K562 (cell line): ENCODE results near the gene WWP2. TPM values are rescaled to one million over a fixed set of nuclear protein-coding genes. Genes with fewer than 3 reads are reported as not detected.
"Not testable (repeated sequence)": the region's sequence is repeated elsewhere in the genome, so short reads cannot be mapped to it uniquely, and the experiment has no call there.

Experiments used
- ATAC-seq: fragments of 200-7000 bp; cut with Tn5 transposase; 3 replicates; pipeline ENCODE4 v1.9.1; 2020; ENCODE audit warnings: moderate library complexity
- BruUV-seq: library from RNA; stranded (reverse); fragments of 400-500 nt; replicated peaks from 2 replicates; lab custom pipeline; 2021; lab: Mats Ljungman, UMichigan
- CTCF ChIA-PET: fragments of 300-600 bp; formaldehyde crosslinking; extraction: SDS; loops from one replicate; lab custom pipeline; 2021; ENCODE audit warnings: low intra/inter-chr PET ratio; lab: Yijun Ruan, JAX
- POLR2A ChIA-PET: fragments of 300-600, 350-650 bp; sonication (Branson Sonifier 250); formaldehyde crosslinking; extraction: SDS; loops from one replicate; lab custom pipeline; 2021; ENCODE audit warnings: antibody characterized with exemption, inconsistent platforms; lab: Yijun Ruan, JAX
- DNase-seq, 4 experiments: peaks; one replicate each; pipeline versions ENCODE4 v3.0.0 to v3.0.0-alpha.2; 2011 to 2018; ENCODE audit warnings: low spot score in 3 of 4, mixed read lengths in 3 of 4; ENCODE audit errors: extremely low read depth in 1 of 4
- FAIRE-seq: peaks from 2 replicates; lab custom pipeline; 2011; peaks lifted over from hg19 to GRCh38; lab: Jason Lieb, UNC
- H2AFZ ChIP-seq: 2 replicates; pipeline ENCODE4 v1.6.0; 2011; ENCODE audit warnings: low read depth, low read length, control low read depth, inconsistent platforms
- H3K27ac ChIP-seq: fragments of 200-600 bp; 3 replicates; pipeline ENCODE4 v1.8.0; 2011; ENCODE audit warnings: low read depth, mild to moderate bottlenecking, control low read depth, inconsistent platforms, low read length, moderate library complexity, mixed read lengths; ENCODE audit errors: extremely low read depth
- H3K27me3 ChIP-seq, 2 experiments: fragments of 300-600 bp in 1 of 2; 2 replicates in 1 of 2; 3 replicates in 1 of 2; pipeline versions ENCODE4 v1.6.0 to v1.8.0; 2011; ENCODE audit warnings: inconsistent platforms in 2 of 2, low read length in 2 of 2, mild to moderate bottlenecking in 1 of 2, mixed read lengths in 1 of 2, moderate library complexity in 1 of 2; ENCODE audit not compliant: control insufficient read depth in 2 of 2, insufficient read depth in 2 of 2
- H3K36me3 ChIP-seq: fragments of 300-600 bp; 3 replicates; pipeline ENCODE4 v1.8.0; 2011; ENCODE audit warnings: mild to moderate bottlenecking, low read length, inconsistent platforms; ENCODE audit not compliant: control insufficient read depth, insufficient read depth
- H3K4me1 ChIP-seq, 2 experiments: fragments of 200-600 bp in 1 of 2; replicated peaks in 1 of 2; 2 replicates in 1 of 2; 3 replicates in 1 of 2; pipeline versions ENCODE4 v1.5.1 to v1.8.0; 2011; ENCODE audit warnings: inconsistent platforms in 2 of 2, low read length in 2 of 2, mild to moderate bottlenecking in 1 of 2, mixed read lengths in 1 of 2, moderate library complexity in 1 of 2; ENCODE audit not compliant: control insufficient read depth in 2 of 2, insufficient read depth in 2 of 2
- H3K4me2 ChIP-seq: 2 replicates; pipeline ENCODE4 v1.6.1; 2011; ENCODE audit warnings: low read length, control low read depth, inconsistent platforms, mixed read lengths; ENCODE audit not compliant: insufficient read depth
- H3K4me3 ChIP-seq: fragments of 200-600 bp; sonication (generic), shearing (Covaris generic); 2 replicates; pipeline ENCODE4 v1.5.1; 2016; ENCODE audit warnings: control low read depth, inconsistent platforms
- H3K79me2 ChIP-seq: fragments of 200-600 bp; 3 replicates; pipeline ENCODE4 v1.8.0; 2011; ENCODE audit warnings: low read length, inconsistent platforms; ENCODE audit not compliant: control insufficient read depth, insufficient read depth
- H3K9ac ChIP-seq, 2 experiments: 2 replicates each; pipeline versions ENCODE4 v1.6.0 to v1.6.1; 2011; ENCODE audit warnings: low read depth in 2 of 2, low read length in 2 of 2, control low read depth in 1 of 2, inconsistent platforms in 1 of 2, mild to moderate bottlenecking in 1 of 2, mixed read lengths in 1 of 2; ENCODE audit not compliant: insufficient read depth in 1 of 2
- H3K9me1 ChIP-seq: one replicate; pipeline ENCODE4 v1.6.0; 2011; ENCODE audit warnings: inconsistent platforms, mild to moderate bottlenecking, low read length, moderate library complexity; ENCODE audit not compliant: control insufficient read depth, insufficient read depth
- H3K9me3 ChIP-seq: replicated peaks from 2 replicates; pipeline ENCODE4 v1.5.1; 2011; ENCODE audit warnings: low read depth, low read length, inconsistent platforms; ENCODE audit not compliant: control insufficient read depth, insufficient read depth
- H4K20me1 ChIP-seq: replicated peaks from 2 replicates; pipeline ENCODE4 v1.6.1; 2011; ENCODE audit warnings: low read length, inconsistent platforms, mixed read lengths; ENCODE audit not compliant: control insufficient read depth, insufficient read depth
- SAFB ChIP-seq: fragments of 200-400 bp; formaldehyde crosslinking; IDR thresholded peaks from 2 replicates; pipeline ENCODE4 v1.6.1; 2017; ENCODE audit warnings: low read depth, low read length, borderline replicate concordance
- ZBTB33 ChIP-seq: sonication (generic); formaldehyde crosslinking; IDR thresholded peaks from 2 replicates; pipeline ENCODE4 v1.8.1; 2023; ENCODE audit warnings: mild to moderate bottlenecking, missing genetic modification reagents
- ZNF57 ChIP-seq: fragments of 450-650 bp; formaldehyde crosslinking; IDR thresholded peaks from 2 replicates; pipeline ENCODE4 v1.4.0; 2020; ENCODE audit warnings: mild to moderate bottlenecking, moderate library complexity
- WGBS: fragments of 100-300 bp; shearing (Covaris generic); methylation state at CpG from one replicate; pipeline ENCODE4 v1.1.6; 2016; ENCODE audit warnings: low coverage, mixed read lengths; ENCODE audit not compliant: insufficient coverage; ENCODE audit errors: missing lambda C conversion rate; 5-methylcytosine and 5-hydroxymethylcytosine counted together
- in situ Hi-C: fragments of 300-500 bp; cut with MboI; formaldehyde crosslinking; loops from 4 replicates; pipeline ENCODE4 v1.15.0; 2018; ENCODE audit warnings: inconsistent platforms, mixed read lengths
- intact Hi-C: fragments of 100-400 bp; cut with micrococcal nuclease; formaldehyde crosslinking; loops from 2 replicates; pipeline ENCODE4 v1.14.2; 2022
- polyA plus RNA-seq, 8 experiments: library from polyadenylated mRNA; depleted of rRNA in 4 of 8; stranded (reverse) in 5 of 8; unstranded in 3 of 8; fragments of >200 nt; fragmentation: Nextera tagmentation in 2 of 8; fragmentation: Illumina TruSeq in 1 of 8; extraction: Ambion mirVana in 2 of 8; extraction: Trizol in 1 of 8; gene quantifications; 2 replicates each; pipeline versions ENCODE4 v1.2.1 to v1.2.3, GENCODE V29; 2011 to 2014; ENCODE audit warnings: inconsistent platforms in 1 of 8, missing spikeins in 1 of 8
- total RNA-seq, 7 experiments: library from RNA; depleted of rRNA in 6 of 7; stranded (reverse); fragments of >200 nt in 6 of 7; fragmentation: Illumina TruSeq in 2 of 7; extraction: Trizol in 2 of 7; gene quantifications; 2 replicates each; pipeline versions ENCODE4 v1.2.1 to v1.2.3, GENCODE V29; 2011 to 2021; ENCODE audit warnings: low replicate concordance in 1 of 7
- TF ChIP-seq, protein P1 (sequence below): fragments of 200-800 bp; sonication (Bioruptor generic); IDR thresholded peaks from 2 replicates; pipeline ENCODE4 v1.6.1; 2017; ENCODE audit warnings: missing genetic modification characterization, missing compliant biosample characterization
- TF ChIP-seq, protein P2 (sequence below): sonication (generic); formaldehyde crosslinking; IDR thresholded peaks from 2 replicates; pipeline ENCODE4 v1.8.1; 2022; ENCODE audit warnings: missing genetic modification reagents

Gene WWP2
- total and polyA plus RNA-seq, 9 of the 15 experiments (the other 6 are each of a cell fraction or from before 2014, with no cell fraction given) = 1.9 to 34.4 (median 14.6) TPM

- TF ChIP-seq SAFB (no peak), ZBTB33 (CRISPR knock-in tag) (no peak), ZNF57 (CRISPR knock-in tag) (no peak)
- TF ChIP-seq, protein P1, sequence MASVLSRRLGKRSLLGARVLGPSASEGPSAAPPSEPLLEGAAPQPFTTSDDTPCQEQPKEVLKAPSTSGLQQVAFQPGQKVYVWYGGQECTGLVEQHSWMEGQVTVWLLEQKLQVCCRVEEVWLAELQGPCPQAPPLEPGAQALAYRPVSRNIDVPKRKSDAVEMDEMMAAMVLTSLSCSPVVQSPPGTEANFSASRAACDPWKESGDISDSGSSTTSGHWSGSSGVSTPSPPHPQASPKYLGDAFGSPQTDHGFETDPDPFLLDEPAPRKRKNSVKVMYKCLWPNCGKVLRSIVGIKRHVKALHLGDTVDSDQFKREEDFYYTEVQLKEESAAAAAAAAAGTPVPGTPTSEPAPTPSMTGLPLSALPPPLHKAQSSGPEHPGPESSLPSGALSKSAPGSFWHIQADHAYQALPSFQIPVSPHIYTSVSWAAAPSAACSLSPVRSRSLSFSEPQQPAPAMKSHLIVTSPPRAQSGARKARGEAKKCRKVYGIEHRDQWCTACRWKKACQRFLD (CRISPR knock-in tag) = no peak
- TF ChIP-seq, protein P2, sequence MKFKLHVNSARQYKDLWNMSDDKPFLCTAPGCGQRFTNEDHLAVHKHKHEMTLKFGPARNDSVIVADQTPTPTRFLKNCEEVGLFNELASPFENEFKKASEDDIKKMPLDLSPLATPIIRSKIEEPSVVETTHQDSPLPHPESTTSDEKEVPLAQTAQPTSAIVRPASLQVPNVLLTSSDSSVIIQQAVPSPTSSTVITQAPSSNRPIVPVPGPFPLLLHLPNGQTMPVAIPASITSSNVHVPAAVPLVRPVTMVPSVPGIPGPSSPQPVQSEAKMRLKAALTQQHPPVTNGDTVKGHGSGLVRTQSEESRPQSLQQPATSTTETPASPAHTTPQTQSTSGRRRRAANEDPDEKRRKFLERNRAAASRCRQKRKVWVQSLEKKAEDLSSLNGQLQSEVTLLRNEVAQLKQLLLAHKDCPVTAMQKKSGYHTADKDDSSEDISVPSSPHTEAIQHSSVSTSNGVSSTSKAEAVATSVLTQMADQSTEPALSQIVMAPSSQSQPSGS (CRISPR knock-in tag) = no peak
- TF ChIP-seq, all 486 proteins: peak for 0
- no peaks in the 10 kb centered on the region for H3K9me1 ChIP-seq
- H3K79me2 ChIP-seq = no peaks in the 10 kb centered on the region
- no peak for FAIRE-seq
- no peak overlapping the region for H2AFZ ChIP-seq
- no peak for ATAC-seq
- peaks cover 4 to 11% of the 10 kb centered on the region in 2 experiments; a peak in 4 of 5 replicates for H3K4me1 ChIP-seq
- H3K9me3 ChIP-seq = no peaks in the 10 kb centered on the region; the same call in 1 of the 2 replicates
- in situ Hi-C loops (no loop called here), intact Hi-C loops (no loop called here)
- H3K36me3 ChIP-seq = no peaks in the 10 kb centered on the region; the same call in 2 of the 3 replicates
- H3K9ac ChIP-seq = no peak overlapping the region
- no peak for DNase-seq
- ChIA-PET POLR2A (interaction anchor here (0.8 kb wide), 1 partner anchor 8 kb away, joined by 4 read pairs; no protein-coding TSS in a partner anchor), CTCF (no interaction called here)
- no peaks in the 10 kb centered on the region for H3K27me3 ChIP-seq
- H3K27ac ChIP-seq = no peak overlapping the region
- H3K4me3 ChIP-seq = no peak overlapping the region
- BruUV-seq = no TSS peak
- WGBS = 76% methylated on average over 4 of the region's 4 CpGs
- no peak overlapping the region for H3K4me2 ChIP-seq
- no peaks in the 10 kb centered on the region for H4K20me1 ChIP-seq
Measured at GRCh38 chr16:69814561-69814960, 52.4 kb downstream of the WWP2 start.

GRCh38 chr16:69815216-69815883 is 53.2 kb downstream of the WWP2 start:
- H2AFZ ChIP-seq, H3K79me2 ChIP-seq, H3K4me2 ChIP-seq, BruUV-seq, H3K9me1 ChIP-seq, intact Hi-C loops, H3K36me3 ChIP-seq, H3K4me3 ChIP-seq, H3K9me3 ChIP-seq, CTCF ChIA-PET, H3K27ac ChIP-seq, H3K9ac ChIP-seq, in situ Hi-C loops, H4K20me1 ChIP-seq, DNase-seq, FAIRE-seq, H3K27me3 ChIP-seq, ATAC-seq: not testable (repeated sequence)
- POLR2A ChIA-PET = interaction anchor here (1.0 kb wide), 1 partner anchor 8 kb away, joined by 3 read pairs; no protein-coding TSS in a partner anchor
- 78% methylated on average over 11 of the region's 15 CpGs for WGBS
- peaks cover 4 to 11% of the 10 kb centered on the region in 2 experiments; a peak in 4 of 5 replicates for H3K4me1 ChIP-seq
